Stomach (tissue), 9 donors: ENCODE results near the gene SLC35A4. TPM values are rescaled to one million over a fixed set of nuclear protein-coding genes. Genes with fewer than 3 reads are reported as not detected.

Source experiments
- DNase-seq, 2 donors: peaks; one replicate each; pipeline versions ENCODE4 v3.0.0 to v3.0.0-alpha.2; 2013 to 2019
- H3K27ac ChIP-seq, 5 donors: fragments of 200-600 bp in 4 of 5; sonication (generic) in 4 of 5; one replicate each; pipeline ENCODE4 v1.5.1; 2013 to 2019; ENCODE audit warnings: mild to moderate bottlenecking in 1 of 5, moderate library complexity in 1 of 5
- H3K27me3 ChIP-seq, 3 donors: fragments of 200-600 bp; sonication (generic); one replicate each; pipeline ENCODE4 v1.5.1; 2017 to 2019; ENCODE audit warnings: mixed run types in 1 of 3
- H3K36me3 ChIP-seq, 4 donors: fragments of 200-600 bp; sonication (generic); 1 replicate in 3 of 4; 2 replicates in 1 of 4; pipeline ENCODE4 v1.5.1; 2016 to 2019
- H3K4me1 ChIP-seq, 4 donors: fragments of 200-600 bp; sonication (generic); one replicate each; pipeline ENCODE4 v1.5.1; 2016 to 2019
- H3K4me3 ChIP-seq, 4 donors: fragments of 200-600 bp; sonication (generic) in 3 of 4; one replicate each; pipeline ENCODE4 v1.5.1; 2016 to 2019; ENCODE audit warnings: mild to moderate bottlenecking in 1 of 4
- H3K9me3 ChIP-seq, 4 donors: fragments of 200-600 bp; sonication (generic); one replicate each; pipeline ENCODE4 v1.5.1; 2016 to 2019
- CTCF ChIP-seq, 7 experiments: fragments of 450-650 bp in 4 of 7; fragments of 200-600 bp in 3 of 7; sonication (generic) in 3 of 7; IDR thresholded peaks; one replicate each; pipeline ENCODE4 v1.5.1; 2016 to 2019; ENCODE audit warnings: antibody characterized with exemption in 7 of 7, control low read depth in 2 of 7, mild to moderate bottlenecking in 1 of 7
- EP300 ChIP-seq: sonication (generic); formaldehyde crosslinking; IDR thresholded peaks from one replicate; pipeline ENCODE4 v1.6.1; 2017; ENCODE audit warnings: antibody characterized with exemption
- POLR2A ChIP-seq, 4 donors: fragments of 450-650 bp; IDR thresholded peaks; one replicate each; pipeline ENCODE4 v1.6.1; 2016; ENCODE audit warnings: antibody characterized with exemption in 4 of 4, control low read depth in 2 of 4, mild to moderate bottlenecking in 1 of 4, moderate library complexity in 1 of 4
- POLR2AphosphoS5 ChIP-seq, 3 donors: sonication (generic); formaldehyde crosslinking; IDR thresholded peaks; one replicate each; pipeline ENCODE4 v1.6.1; 2016; ENCODE audit warnings: antibody characterized with exemption in 3 of 3
- WGBS, 5 donors: extraction: QIAGEN DNeasy Blood & Tissue Kit in 3 of 5; methylation state at CpG; one replicate each; pipeline versions ENCODE4 v1.1.5 to v1.1.7; 2013 to 2018; 5-methylcytosine and 5-hydroxymethylcytosine counted together
- intact Hi-C: fragments of 100-400 bp; cut with DNase I; formaldehyde crosslinking; loops from one replicate; pipeline ENCODE4 v1.15.1; 2023; ENCODE audit warnings: low total_unique reads
- polyA plus RNA-seq, 3 donors: library from polyadenylated mRNA; stranded (reverse); fragments of 200-250 nt; gene quantifications; one replicate each; pipeline ENCODE4 v1.2.3, GENCODE V29; 2013
- total RNA-seq, 5 donors: library from RNA; depleted of rRNA; stranded (reverse); fragments of >200 nt; gene quantifications; one replicate each; pipeline versions ENCODE4 v1.1.0 to v1.2.3, GENCODE V29; 2014 to 2016
- donor health status: healthy with polysubstance abuse.
- donor health status: Bipolar disorder and iron deficiency.
- donor health status: healthy.

SLC35A4 gene
- total and polyA plus RNA-seq, 8 donors = 11.4 to 62.0 (median 42.4) TPM

GRCh38 chr5:140560227-140560626, 4.4 kb upstream of the SLC35A4 start:
- TF ChIP-seq POLR2A (IDR thresholded peaks at IDR 0.05) (no peak), CTCF (IDR thresholded peaks at IDR 0.05) (no peak), EP300 (no peak), POLR2AphosphoS5 (IDR thresholded peaks at IDR 0.05) (no peak)
- H3K36me3 ChIP-seq = peaks cover 0 to 34% (median 28%) of the 10 kb centered on the region in 4 donors
- intact Hi-C loops = no loop called here
- DNase-seq = no peak
- peak overlapping the region in 1 of 5 donors; percentile 10 for H3K27ac ChIP-seq
- no peaks in the 10 kb centered on the region for H3K27me3 ChIP-seq
- no peak overlapping the region for H3K4me3 ChIP-seq
- H3K9me3 ChIP-seq = no peaks in the 10 kb centered on the region
- H3K4me1 ChIP-seq = peaks cover 26 to 54% (median 46%) of the 10 kb centered on the region in 4 donors
- WGBS, 5 donors = 82 to 93% (median 91%) methylated on average over 10 of the region's 10 CpGs

GRCh38 chr5:140561753-140562523, 2.7 kb upstream of the SLC35A4 start:
- no peak for DNase-seq
- H3K9me3 ChIP-seq = no peaks in the 10 kb centered on the region
- 89 to 97% (median 92%) methylated on average over 6 to 10 of the region's 10 CpGs for WGBS, 5 donors
- H3K27me3 ChIP-seq = no peaks in the 10 kb centered on the region
- no peak overlapping the region for H3K4me3 ChIP-seq
- H3K4me1 ChIP-seq = peaks cover 24 to 56% (median 49%) of the 10 kb centered on the region in 4 donors
- intact Hi-C loops = no loop called here
- TF ChIP-seq CTCF (IDR thresholded peaks at IDR 0.05) = no peak
- TF ChIP-seq POLR2AphosphoS5 (IDR thresholded peaks at IDR 0.05) = no peak
- TF ChIP-seq EP300 = no peak
- no peak for TF ChIP-seq POLR2A (IDR thresholded peaks at IDR 0.05)
- H3K27ac ChIP-seq = peak overlapping the region in 1 of 5 donors; percentile 95
- peaks cover 7 to 41% (median 37%) of the 10 kb centered on the region in 4 donors for H3K36me3 ChIP-seq

- Histone ChIP-seq H3K27ac (peak overlapping the region; percentile 92 to 95 (median 94)), H3K36me3 (peaks cover 17 to 58% (median 52%) of the 10 kb centered on the region in 4 donors), H3K4me3 (peak overlapping the region; percentile 66 to 79 (median 74)), H3K9me3 (no peaks in the 10 kb centered on the region), H3K27me3 (no peaks in the 10 kb centered on the region), H3K4me1 (peaks cover 20 to 62% (median 54%) of the 10 kb centered on the region in 4 donors)
- 56 to 66% (median 61%) methylated on average over 8 of the region's 8 CpGs for WGBS, 5 donors
- DNase-seq = peak in 1 of 2 donors; percentile 42
- intact Hi-C loops = no loop called here
- no peak for TF ChIP-seq EP300
- TF ChIP-seq CTCF (IDR thresholded peaks at IDR 0.05) = no peak
- no peak for TF ChIP-seq POLR2AphosphoS5 (IDR thresholded peaks at IDR 0.05)
- TF ChIP-seq POLR2A (IDR thresholded peaks at IDR 0.05) = no peak
These were observed 1.0 kb upstream of the SLC35A4 start for GRCh38 chr5:140563596-140563995.

DNA sequence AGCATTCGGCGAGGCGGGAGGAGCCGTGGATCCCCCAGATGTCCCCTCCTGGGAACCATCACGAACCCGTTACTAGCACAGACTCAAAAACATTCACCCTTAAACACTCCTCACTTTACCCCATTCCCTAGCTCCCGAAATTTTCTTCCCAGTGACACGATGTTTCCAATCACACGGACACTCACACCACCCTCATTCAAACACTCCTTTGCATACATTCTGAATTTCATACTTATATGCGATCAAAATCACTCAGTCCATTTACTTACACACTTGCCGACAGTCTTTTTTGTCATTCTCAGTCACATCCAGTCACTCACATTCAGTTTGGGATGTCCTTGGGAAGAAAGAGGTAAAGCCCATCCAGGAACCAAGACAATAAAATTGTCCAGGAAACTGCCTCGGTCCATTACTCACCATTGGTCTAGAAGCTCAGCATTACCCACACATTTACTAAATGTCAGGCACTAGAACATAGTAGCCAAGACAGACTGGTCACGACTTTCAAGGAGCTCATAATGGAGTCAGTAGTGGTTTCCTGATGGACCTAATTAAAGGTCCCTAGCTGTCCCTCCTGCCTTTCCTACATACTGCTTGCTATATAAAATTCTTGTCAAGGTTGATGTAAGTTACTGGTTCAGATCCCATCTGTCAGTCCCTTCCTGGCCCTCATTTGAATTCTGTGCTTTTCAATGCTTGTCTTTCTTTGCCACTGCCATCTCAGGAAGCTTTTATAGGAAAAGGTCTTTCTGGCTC, 574 bp downstream of the SLC35A4 start:
- Histone ChIP-seq H3K36me3 (peaks cover 17 to 54% (median 51%) of the 10 kb centered on the region in 4 donors), H3K27ac (peak overlapping the region; percentile 92 to 95 (median 94)), H3K27me3 (no peaks in the 10 kb centered on the region), H3K9me3 (no peaks in the 10 kb centered on the region), H3K4me3 (peak overlapping the region; percentile 66 to 79 (median 74)), H3K4me1 (peaks cover 24 to 78% (median 65%) of the 10 kb centered on the region in 4 donors)
- TF ChIP-seq EP300 (no peak), POLR2AphosphoS5 (IDR thresholded peaks at IDR 0.05) (no peak), CTCF (IDR thresholded peaks at IDR 0.05) (no peak), POLR2A (IDR thresholded peaks at IDR 0.05) (no peak)
- intact Hi-C loops = loop anchor here (5.0 kb wide), 1 partner anchor 67 kb away; the partner anchor contains the start of gene CD14
- 4 to 7% (median 5%) methylated on average over 13 of the region's 13 CpGs for WGBS, 5 donors
- no peak for DNase-seq
